ENCODE results near the gene AP4E1.

- TF ChIP-seq CTCF (IDR thresholded peaks at IDR 0.05; ENCODE audit: insufficient read depth, low read length) (no peak), REST (IDR thresholded peaks at IDR 0.05; ENCODE audit: insufficient replicate concordance, low read depth) (no peak), POLR2AphosphoS5 (IDR thresholded peaks at IDR 0.05; ENCODE audit: low read depth) (no peak), GABPA (IDR thresholded peaks at IDR 0.05; ENCODE audit: low read depth) (no peak), SPI1 (IDR thresholded peaks at IDR 0.05; ENCODE audit: borderline replicate concordance, low read depth) (no peak)
Measured at GRCh38 chr15:50970524-50970923, 62.0 kb downstream of the AP4E1 start.
